Loucy (cell line): ENCODE data around the gene HELB.
A peak's percentile ranks its signal among the peaks of the same experiment; 100 is the strongest.

Experiments
- CTCF ChIP-seq: fragments of 200-600 bp; sonication (generic); conservative IDR thresholded peaks from 2 replicates; pipeline ENCODE4 v1.5.1; 2014; ENCODE audit warnings: mild to moderate bottlenecking, antibody characterized with exemption, low read length
- EZH2phosphoT487 ChIP-seq: fragments of 200-600 bp; IDR thresholded peaks from 2 replicates; pipeline ENCODE4 v1.6.1; 2018; ENCODE audit warnings: antibody characterized with exemption, mild to moderate bottlenecking, moderate library complexity, borderline replicate concordance

GRCh38 chr12:66269757-66270383, 32.4 kb upstream of the HELB start:
- TF ChIP-seq CTCF (peak; percentile 82), EZH2phosphoT487 (no peak)
